Activated CD8-positive, alpha-beta memory T cell treated with anti-CD3 and anti-CD28 coated beads, Interleukin-2, amount 10 ng/mL, durations not matched to agents 7 days and 5 days (primary cell): ENCODE results near the gene DAB2IP. TPM values are rescaled to one million over a fixed set of nuclear protein-coding genes. Genes with fewer than 3 reads are reported as not detected.

Source experiments
- ATAC-seq: fragments of 150-1000 bp; cut with Tn5 transposase; one replicate; pipeline ENCODE4 v1.10.0; 2021; ENCODE audit warnings: moderate library complexity
- CTCF ChIA-PET: fragments of 350-600 bp; sonication (Branson Sonifier 250); formaldehyde crosslinking; loops from one replicate; lab custom pipeline; 2021; ENCODE audit warnings: antibody characterized with exemption; lab: Charles Lee
- DNase-seq: peaks from one replicate; pipeline ENCODE4 v3.0.0-alpha.2; 2020
- H3K27ac Mint-ChIP-seq: one replicate; pipeline ENCODE4 v1.8.0; 2021; ENCODE audit warnings: mild to moderate bottlenecking, mixed read lengths
- H3K27me3 Mint-ChIP-seq: one replicate; pipeline ENCODE4 v1.8.0; 2021; ENCODE audit warnings: mixed read lengths
- H3K36me3 Mint-ChIP-seq: one replicate; pipeline ENCODE4 v1.8.0; 2021; ENCODE audit warnings: mild to moderate bottlenecking, mixed read lengths
- H3K4me1 Mint-ChIP-seq: one replicate; pipeline ENCODE4 v1.8.0; 2021; ENCODE audit warnings: mixed read lengths
- H3K4me3 Mint-ChIP-seq: one replicate; pipeline ENCODE4 v1.8.0; 2021; ENCODE audit warnings: mild to moderate bottlenecking, moderate library complexity, mixed read lengths
- H3K9me3 Mint-ChIP-seq: one replicate; pipeline ENCODE4 v1.8.0; 2022; ENCODE audit warnings: low read depth, mixed read lengths
- total RNA-seq, 2 experiments: library from RNA; stranded (reverse); gene quantifications; one replicate each; pipeline ENCODE4 v1.2.3, GENCODE V29; 2021

DAB2IP gene
- total RNA-seq, 2 experiments from 2014 or later: 0.07 to 0.18 TPM

- no peaks in the 10 kb centered on the region for H3K36me3 Mint-ChIP-seq
- CTCF ChIA-PET: interaction anchor here (0.5 to 2.4 kb wide), 2 partner anchors 135 to 934 kb away, joined by 3 to 7 read pairs; no protein-coding TSS in a partner anchor
- H3K27ac Mint-ChIP-seq: no peak overlapping the region
- ATAC-seq: no peak
- H3K27me3 Mint-ChIP-seq: peaks cover 6% of the 10 kb centered on the region
- H3K4me1 Mint-ChIP-seq: no peaks in the 10 kb centered on the region
- no peak for DNase-seq
- no peak overlapping the region for H3K4me3 Mint-ChIP-seq
- no peaks in the 10 kb centered on the region for H3K9me3 Mint-ChIP-seq
Observed at GRCh38 chr9:121681404-121681803, 30.0 kb downstream of the DAB2IP start.

DNA sequence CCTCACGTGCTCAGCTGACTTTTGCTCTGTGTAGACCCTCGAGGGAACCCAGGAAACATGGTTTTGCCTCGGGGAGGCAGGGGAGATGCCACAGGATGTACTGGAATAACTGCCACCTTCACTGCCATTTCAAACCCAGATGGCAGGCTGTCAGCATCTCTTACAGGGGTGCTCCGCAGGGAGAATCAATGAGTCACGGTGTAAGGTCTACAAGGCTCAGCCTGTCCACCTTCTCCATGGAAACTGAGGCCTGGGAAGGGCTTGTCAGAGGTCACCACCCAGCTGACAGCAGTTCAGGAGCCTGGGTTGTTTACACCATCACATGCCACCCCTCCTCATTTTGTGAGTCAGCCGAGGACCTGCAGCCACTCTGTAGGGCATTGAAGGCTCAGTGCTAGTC is 30.8 kb downstream of the DAB2IP start:
- Mint-ChIP-seq H3K36me3 (no peaks in the 10 kb centered on the region), H3K9me3 (no peaks in the 10 kb centered on the region)
- CTCF ChIA-PET: no interaction called here

GRCh38 chr9:121682926-121683515 is 31.6 kb downstream of the DAB2IP start:
- H3K27ac Mint-ChIP-seq: no peak overlapping the region
- CTCF ChIA-PET: interaction anchor here (0.6 to 2.9 kb wide), 6 partner anchors 10 to 318 kb away, joined by 3 to 28 read pairs (median 6); no protein-coding TSS in a partner anchor
- H3K4me1 Mint-ChIP-seq: no peaks in the 10 kb centered on the region
- no peak overlapping the region for H3K4me3 Mint-ChIP-seq
- DNase-seq (no peak), ATAC-seq (no peak)
- no peaks in the 10 kb centered on the region for H3K36me3 Mint-ChIP-seq
- no peaks in the 10 kb centered on the region for H3K9me3 Mint-ChIP-seq
- peaks cover 6% of the 10 kb centered on the region for H3K27me3 Mint-ChIP-seq

More for the DNA sequence above, 30.8 kb downstream of the DAB2IP start:
- peaks cover 6% of the 10 kb centered on the region for H3K27me3 Mint-ChIP-seq
- no peaks in the 10 kb centered on the region for H3K4me1 Mint-ChIP-seq
- no peak overlapping the region for H3K4me3 Mint-ChIP-seq
- ATAC-seq (no peak), DNase-seq (no peak)
- H3K27ac Mint-ChIP-seq: no peak overlapping the region

DNA sequence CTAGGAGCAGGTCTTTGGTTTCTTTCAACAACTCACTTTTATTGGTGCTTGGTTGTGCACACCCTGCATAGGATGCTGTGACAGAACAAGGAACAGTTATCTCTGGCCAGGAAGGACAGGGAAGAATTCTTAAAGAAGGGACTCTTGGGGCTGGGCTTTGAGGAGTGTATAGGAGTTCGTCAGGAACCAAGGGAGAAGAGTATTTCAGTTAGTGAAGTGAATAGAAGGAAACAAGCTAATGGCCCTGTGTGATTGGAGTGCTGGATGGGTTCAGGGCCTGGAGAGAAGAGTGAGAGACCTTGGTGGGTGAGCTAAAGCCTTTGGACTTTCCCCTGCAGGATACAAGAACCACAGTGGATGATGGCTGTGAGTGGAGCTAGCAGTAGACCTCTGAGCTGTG is 32.2 kb downstream of the DAB2IP start:
- Mint-ChIP-seq H3K27me3 (peaks cover 6% of the 10 kb centered on the region), H3K27ac (no peak overlapping the region), H3K4me3 (no peak overlapping the region), H3K4me1 (no peaks in the 10 kb centered on the region), H3K36me3 (no peaks in the 10 kb centered on the region), H3K9me3 (no peaks in the 10 kb centered on the region)
- DNase-seq (no peak), ATAC-seq (no peak)
- CTCF ChIA-PET: interaction anchor here (0.6 to 2.9 kb wide), 18 partner anchors 9 to 408 kb away, joined by 3 to 28 read pairs (median 4); no protein-coding TSS in a partner anchor

DNA sequence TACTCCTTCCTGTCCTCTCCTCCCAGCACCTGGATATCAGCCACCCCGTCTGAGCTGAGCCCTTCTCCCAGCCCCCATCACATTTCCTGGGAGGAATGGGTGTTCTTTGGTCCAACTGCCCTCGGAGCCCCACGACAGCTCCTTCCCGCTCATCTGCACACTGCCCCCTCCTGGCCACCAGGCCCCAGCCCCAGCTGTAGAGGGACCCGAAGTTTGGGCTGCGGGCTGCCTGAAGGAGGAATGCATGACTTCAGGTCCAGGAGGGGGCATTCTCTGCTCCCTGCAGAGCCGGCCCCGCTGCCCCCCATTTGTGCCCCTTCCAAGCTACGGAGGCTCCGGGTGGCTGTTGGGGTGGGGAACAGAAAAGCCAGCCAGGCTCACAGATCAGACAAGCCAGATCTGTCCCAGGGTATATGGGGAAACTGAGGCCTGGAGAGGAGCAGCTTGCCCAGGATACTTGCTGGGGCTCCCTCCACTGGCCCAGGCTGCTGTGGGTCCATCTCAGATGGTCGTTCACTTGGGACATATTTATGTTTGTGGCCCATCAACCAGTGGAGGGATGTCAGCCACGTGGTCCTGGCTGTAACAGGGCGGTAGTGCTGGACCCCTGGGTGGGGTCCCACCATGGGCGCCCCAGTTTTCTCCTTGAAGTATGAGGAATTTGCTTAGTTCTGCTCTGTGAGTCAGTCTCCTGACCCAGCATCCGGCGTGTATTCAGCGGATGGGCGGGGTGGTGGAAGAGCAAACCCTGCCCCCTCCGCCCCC is 33.1 kb downstream of the DAB2IP start:
- CTCF ChIA-PET: interaction anchor here (0.8 to 2.9 kb wide), 16 partner anchors 9 to 408 kb away, joined by 3 to 28 read pairs (median 4); no protein-coding TSS in a partner anchor
- no peaks in the 10 kb centered on the region for H3K36me3 Mint-ChIP-seq
- DNase-seq (no peak), ATAC-seq (no peak)
- no peaks in the 10 kb centered on the region for H3K4me1 Mint-ChIP-seq
- no peak overlapping the region for H3K27ac Mint-ChIP-seq
- H3K4me3 Mint-ChIP-seq: no peak overlapping the region
- peaks cover 6% of the 10 kb centered on the region for H3K27me3 Mint-ChIP-seq
- no peaks in the 10 kb centered on the region for H3K9me3 Mint-ChIP-seq

DNA sequence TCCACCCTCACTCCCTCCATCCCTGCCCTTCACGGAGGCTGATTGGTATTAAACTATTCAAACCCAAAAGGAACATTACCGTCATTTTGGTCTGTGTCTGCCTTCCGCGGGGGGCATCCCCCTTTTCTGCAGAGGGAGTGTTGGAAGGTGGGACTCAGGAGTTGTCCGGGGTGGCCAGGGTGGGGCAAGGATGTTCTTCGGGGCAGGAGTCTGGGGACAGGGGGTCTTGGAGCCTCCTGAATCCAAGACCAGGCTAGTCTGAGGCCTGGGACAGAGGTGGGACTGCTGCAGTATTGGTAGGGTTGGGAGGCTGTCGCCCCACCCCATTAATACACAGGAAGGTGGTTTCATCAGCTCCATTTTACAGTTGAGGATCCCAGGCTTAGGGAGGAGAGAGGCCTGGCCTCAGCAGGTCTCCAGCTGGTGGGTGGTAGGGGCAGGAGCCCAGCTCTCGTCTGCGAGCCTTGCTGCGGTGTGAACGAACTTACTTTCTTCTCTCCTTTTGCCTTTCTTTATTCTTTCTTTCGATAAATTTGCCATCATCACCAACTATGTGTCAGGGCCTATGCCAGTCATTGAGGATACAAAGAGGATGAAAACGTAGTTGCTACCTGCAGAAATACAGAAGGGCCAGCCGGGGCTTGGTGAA is 33.8 kb downstream of the DAB2IP start:
- Mint-ChIP-seq H3K9me3 (no peaks in the 10 kb centered on the region), H3K4me3 (no peak overlapping the region), H3K27ac (no peak overlapping the region), H3K36me3 (no peaks in the 10 kb centered on the region), H3K27me3 (peaks cover 6% of the 10 kb centered on the region), H3K4me1 (no peaks in the 10 kb centered on the region)
- CTCF ChIA-PET: interaction anchor here (2.0 to 2.9 kb wide), 2 partner anchors 137 to 139 kb away, joined by 7 to 28 read pairs; no protein-coding TSS in a partner anchor
- DNase-seq (no peak), ATAC-seq (no peak)

- DNase-seq (no peak), ATAC-seq (no peak)
- H3K36me3 Mint-ChIP-seq: no peaks in the 10 kb centered on the region
- H3K27me3 Mint-ChIP-seq: peaks cover 6% of the 10 kb centered on the region
- CTCF ChIA-PET: interaction anchor here (1.5 to 2.9 kb wide), 2 partner anchors 20 to 139 kb away, joined by 4 to 28 read pairs; no protein-coding TSS in a partner anchor
- H3K27ac Mint-ChIP-seq: no peak overlapping the region
- H3K4me3 Mint-ChIP-seq: no peak overlapping the region
- no peaks in the 10 kb centered on the region for H3K4me1 Mint-ChIP-seq
- no peaks in the 10 kb centered on the region for H3K9me3 Mint-ChIP-seq
Observed at GRCh38 chr9:121685795-121686377, 34.5 kb downstream of the DAB2IP start.

DNA sequence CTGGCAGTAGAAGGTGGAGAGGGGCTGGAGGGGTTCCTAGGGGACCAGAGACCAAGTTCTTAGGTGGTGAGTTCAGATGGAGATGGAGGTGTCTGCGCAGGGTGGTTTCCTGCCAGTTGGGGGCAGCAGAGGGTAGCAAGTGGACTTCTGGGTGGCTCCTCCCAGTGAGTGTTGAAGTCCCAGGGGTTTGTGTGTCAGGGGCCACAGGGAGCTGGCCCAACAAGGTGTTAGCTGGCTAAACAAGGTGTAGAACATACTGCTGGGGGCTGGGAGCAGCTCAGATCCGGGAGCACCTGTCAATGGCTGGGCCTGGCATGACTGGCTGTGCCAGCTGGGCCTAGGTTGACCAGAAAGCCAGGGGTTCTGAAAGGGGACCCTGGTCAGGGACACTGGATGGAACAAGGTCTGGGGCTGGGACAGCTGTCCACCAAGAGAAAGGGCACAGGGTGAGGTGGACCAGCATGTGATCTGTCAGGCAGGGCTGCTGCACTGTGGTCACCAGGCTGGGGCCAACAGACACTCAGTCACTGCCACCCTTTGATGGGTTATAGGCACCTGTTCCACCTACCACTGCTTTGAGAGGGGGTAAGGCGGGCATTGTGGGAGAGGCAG is 35.6 kb downstream of the DAB2IP start:
- DNase-seq (peak; percentile 83), ATAC-seq (peak; percentile 90)
- peaks cover 6% of the 10 kb centered on the region for H3K27me3 Mint-ChIP-seq
- H3K36me3 Mint-ChIP-seq: no peaks in the 10 kb centered on the region
- no peaks in the 10 kb centered on the region for H3K4me1 Mint-ChIP-seq
- no peak overlapping the region for H3K27ac Mint-ChIP-seq
- CTCF ChIA-PET: interaction anchor here (0.6 to 2.6 kb wide), 20 partner anchors 10 to 435 kb away, joined by 3 to 16 read pairs (median 4); no protein-coding TSS in a partner anchor
- no peak overlapping the region for H3K4me3 Mint-ChIP-seq
- no peaks in the 10 kb centered on the region for H3K9me3 Mint-ChIP-seq

GRCh38 chr9:121688146-121688680 is 36.8 kb downstream of the DAB2IP start:
- Mint-ChIP-seq H3K27ac (no peak overlapping the region), H3K4me1 (no peaks in the 10 kb centered on the region), H3K4me3 (no peak overlapping the region), H3K9me3 (no peaks in the 10 kb centered on the region), H3K27me3 (peaks cover 6% of the 10 kb centered on the region), H3K36me3 (no peaks in the 10 kb centered on the region)
- DNase-seq (no peak), ATAC-seq (no peak)
- CTCF ChIA-PET: interaction anchor here (1.0 to 2.6 kb wide), 7 partner anchors 9 to 434 kb away, joined by 3 to 16 read pairs (median 5); no protein-coding TSS in a partner anchor

- ATAC-seq: no peak
- H3K27ac Mint-ChIP-seq: no peak overlapping the region
- no peaks in the 10 kb centered on the region for H3K9me3 Mint-ChIP-seq
- CTCF ChIA-PET: interaction anchor here (1.0 to 2.6 kb wide), 3 partner anchors 9 to 308 kb away, joined by 3 to 16 read pairs (median 5); no protein-coding TSS in a partner anchor
- DNase-seq: no peak
- no peaks in the 10 kb centered on the region for H3K36me3 Mint-ChIP-seq
- no peak overlapping the region for H3K4me3 Mint-ChIP-seq
- peaks cover 3% of the 10 kb centered on the region for H3K27me3 Mint-ChIP-seq
- no peaks in the 10 kb centered on the region for H3K4me1 Mint-ChIP-seq
Observed at GRCh38 chr9:121688681-121689080, 37.2 kb downstream of the DAB2IP start.

GRCh38 chr9:121689461-121690157 is 38.2 kb downstream of the DAB2IP start:
- Mint-ChIP-seq H3K9me3 (no peaks in the 10 kb centered on the region), H3K4me3 (no peak overlapping the region), H3K4me1 (no peaks in the 10 kb centered on the region), H3K27me3 (no peaks in the 10 kb centered on the region), H3K36me3 (no peaks in the 10 kb centered on the region), H3K27ac (no peak overlapping the region)
- CTCF ChIA-PET: interaction anchor here (0.8 to 1.5 kb wide), 2 partner anchors 10 to 18 kb away, joined by 3 to 5 read pairs; no protein-coding TSS in a partner anchor
- DNase-seq (no peak), ATAC-seq (no peak)

DNA sequence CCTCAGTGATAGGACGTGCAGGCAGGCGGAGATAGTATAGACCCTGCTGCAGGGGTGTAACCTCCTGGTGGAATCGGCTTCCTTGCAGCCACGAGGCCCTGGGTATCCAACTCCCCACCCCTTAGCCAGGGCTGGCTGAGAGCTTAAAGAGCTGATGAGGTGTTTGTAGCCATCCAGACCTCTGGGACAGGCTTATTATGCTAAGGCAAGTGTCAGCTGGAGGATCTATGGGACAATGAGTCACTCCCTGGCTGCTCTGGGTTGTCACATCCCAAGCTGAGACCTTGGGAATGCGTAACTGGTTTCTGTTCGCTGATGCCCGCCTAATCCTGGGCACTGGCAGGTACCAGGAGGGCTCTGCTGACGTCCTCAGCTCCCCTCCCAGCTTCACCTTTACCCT is 38.9 kb downstream of the DAB2IP start:
- CTCF ChIA-PET: interaction anchor here (0.8 to 1.5 kb wide), 2 partner anchors 9 to 18 kb away, joined by 3 to 5 read pairs; no protein-coding TSS in a partner anchor
- Mint-ChIP-seq H3K9me3 (no peaks in the 10 kb centered on the region), H3K27ac (no peak overlapping the region), H3K4me1 (no peaks in the 10 kb centered on the region), H3K27me3 (no peaks in the 10 kb centered on the region), H3K36me3 (no peaks in the 10 kb centered on the region), H3K4me3 (no peak overlapping the region)
- DNase-seq (no peak), ATAC-seq (no peak)
